Esophagus muscularis mucosa (tissue), 3 donors: ENCODE measurements around the gene ST3GAL3.

Source experiments
- POLR2A ChIP-seq: fragments of 450-650 bp; IDR thresholded peaks from one replicate; pipeline ENCODE4 v1.6.1; 2017; ENCODE audit warnings: antibody characterized with exemption, moderate library complexity, mild to moderate bottlenecking, low read depth
- TF ChIP-seq, protein P1 (sequence below), 3 experiments: fragments of 200-600 bp in 2 of 3; fragments of 450-650 bp in 1 of 3; sonication (generic) in 2 of 3; IDR thresholded peaks; one replicate each; pipeline ENCODE4 v1.5.1; 2017 to 2019; ENCODE audit warnings: antibody characterized with exemption in 3 of 3, mild to moderate bottlenecking in 2 of 3, moderate library complexity in 1 of 3

DNA sequence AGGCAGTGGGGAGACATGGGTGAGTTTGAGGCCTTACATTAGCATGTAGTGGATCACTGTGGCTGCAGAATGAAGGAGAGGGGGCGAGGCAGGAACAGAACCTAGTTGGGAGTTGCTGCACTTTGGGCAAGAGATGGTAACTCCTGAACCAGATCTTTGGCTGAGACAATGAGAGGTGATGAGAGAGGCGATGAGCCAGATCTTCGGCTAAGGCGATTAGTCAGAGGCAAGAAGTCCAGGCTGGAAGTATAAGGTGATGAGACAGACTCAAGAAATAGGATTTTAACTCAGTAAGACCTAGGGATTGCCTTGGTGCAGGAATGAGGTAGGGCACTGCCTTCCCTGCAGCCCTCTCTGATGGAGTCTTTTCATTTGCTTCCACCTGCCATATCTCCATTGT, 217.2 kb downstream of the ST3GAL3 start:
- TF ChIP-seq, protein P1, sequence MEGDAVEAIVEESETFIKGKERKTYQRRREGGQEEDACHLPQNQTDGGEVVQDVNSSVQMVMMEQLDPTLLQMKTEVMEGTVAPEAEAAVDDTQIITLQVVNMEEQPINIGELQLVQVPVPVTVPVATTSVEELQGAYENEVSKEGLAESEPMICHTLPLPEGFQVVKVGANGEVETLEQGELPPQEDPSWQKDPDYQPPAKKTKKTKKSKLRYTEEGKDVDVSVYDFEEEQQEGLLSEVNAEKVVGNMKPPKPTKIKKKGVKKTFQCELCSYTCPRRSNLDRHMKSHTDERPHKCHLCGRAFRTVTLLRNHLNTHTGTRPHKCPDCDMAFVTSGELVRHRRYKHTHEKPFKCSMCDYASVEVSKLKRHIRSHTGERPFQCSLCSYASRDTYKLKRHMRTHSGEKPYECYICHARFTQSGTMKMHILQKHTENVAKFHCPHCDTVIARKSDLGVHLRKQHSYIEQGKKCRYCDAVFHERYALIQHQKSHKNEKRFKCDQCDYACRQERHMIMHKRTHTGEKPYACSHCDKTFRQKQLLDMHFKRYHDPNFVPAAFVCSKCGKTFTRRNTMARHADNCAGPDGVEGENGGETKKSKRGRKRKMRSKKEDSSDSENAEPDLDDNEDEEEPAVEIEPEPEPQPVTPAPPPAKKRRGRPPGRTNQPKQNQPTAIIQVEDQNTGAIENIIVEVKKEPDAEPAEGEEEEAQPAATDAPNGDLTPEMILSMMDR (IDR thresholded peaks at IDR 0.05): no peak
- no peak for TF ChIP-seq POLR2A
